RPMI7951 (cell line): Measurements from ENCODE around the gene A3GALT2. TPM values are rescaled to one million over a fixed set of nuclear protein-coding genes. Genes with fewer than 3 reads are reported as not detected.
A peak's percentile ranks its signal among the peaks of the same experiment; 100 is the strongest.

Experiments used
- DNase-seq: peaks from one replicate; pipeline ENCODE4 v3.0.0-alpha.2; 2012; ENCODE audit warnings: low read depth
- total RNA-seq: library from RNA; depleted of rRNA; stranded (reverse); fragments of >200 nt; shearing (Covaris generic); gene quantifications from 2 replicates; pipeline ENCODE4 v1.2.3, GENCODE V29; 2014

The A3GALT2 gene
- total RNA-seq, 1 experiment from 2014 or later: not detected

DNA sequence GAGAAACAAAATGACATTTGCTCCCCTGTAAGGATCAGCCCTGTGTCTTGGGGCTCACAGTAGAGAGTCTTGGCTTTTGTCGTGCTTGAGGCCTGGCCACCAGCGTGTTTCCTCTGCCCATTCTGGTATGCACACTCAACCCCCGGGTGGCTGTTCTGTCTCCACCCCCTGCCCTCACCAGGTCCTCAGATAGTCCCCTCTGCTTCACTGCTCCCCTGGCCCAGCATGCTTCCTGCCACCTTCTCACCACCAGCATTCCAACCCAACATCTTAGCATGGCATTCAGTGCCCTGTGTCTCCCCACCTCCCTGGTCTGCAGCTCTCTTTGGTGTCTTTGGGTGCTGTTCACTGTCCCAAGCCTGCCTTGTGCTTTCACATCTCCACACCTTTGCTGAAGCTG is 48.4 kb downstream of the A3GALT2 start:
- DNase-seq: no peak

DNA sequence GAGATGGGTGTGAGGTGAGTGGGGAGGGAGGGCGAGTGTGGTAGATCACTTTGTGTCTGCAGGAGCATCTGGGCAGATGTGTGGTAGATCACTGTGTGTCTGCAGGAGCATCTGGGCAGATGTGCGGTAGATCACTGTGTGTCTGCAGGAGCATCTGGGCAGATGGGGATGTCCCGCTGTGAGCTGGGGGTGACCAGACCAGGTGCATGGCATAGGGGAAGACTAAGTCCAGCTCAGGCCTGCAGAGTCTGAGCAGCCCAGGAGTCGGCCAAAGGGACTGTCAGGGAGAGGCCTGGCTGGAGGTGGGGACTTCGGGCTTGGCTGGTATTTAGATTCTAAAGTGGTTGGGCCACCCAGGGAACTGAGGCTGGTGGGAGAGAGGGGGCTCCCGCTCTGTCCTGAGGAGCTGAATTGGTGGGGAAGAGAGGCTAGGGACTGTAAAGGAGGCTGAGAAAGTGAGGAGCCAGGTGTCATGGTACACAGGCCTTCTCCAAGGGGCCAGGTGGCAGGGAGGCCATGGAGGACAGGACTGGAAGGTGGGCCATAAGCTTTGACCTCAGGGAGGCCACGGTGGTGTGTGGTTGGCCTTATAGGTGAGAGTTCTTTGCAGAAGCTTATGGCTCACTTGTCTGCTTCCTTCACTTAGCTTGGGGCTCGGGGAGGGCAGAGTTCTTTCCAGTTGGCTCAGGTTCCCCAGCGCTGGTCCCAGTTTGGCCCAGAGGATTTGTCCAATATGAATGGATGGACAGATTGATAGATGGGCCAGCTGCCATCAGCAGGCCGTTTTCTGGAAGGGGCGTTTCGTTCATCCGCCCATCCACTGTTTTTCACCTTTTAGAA is 49.0 kb downstream of the A3GALT2 start:
- no peak for DNase-seq

DNA sequence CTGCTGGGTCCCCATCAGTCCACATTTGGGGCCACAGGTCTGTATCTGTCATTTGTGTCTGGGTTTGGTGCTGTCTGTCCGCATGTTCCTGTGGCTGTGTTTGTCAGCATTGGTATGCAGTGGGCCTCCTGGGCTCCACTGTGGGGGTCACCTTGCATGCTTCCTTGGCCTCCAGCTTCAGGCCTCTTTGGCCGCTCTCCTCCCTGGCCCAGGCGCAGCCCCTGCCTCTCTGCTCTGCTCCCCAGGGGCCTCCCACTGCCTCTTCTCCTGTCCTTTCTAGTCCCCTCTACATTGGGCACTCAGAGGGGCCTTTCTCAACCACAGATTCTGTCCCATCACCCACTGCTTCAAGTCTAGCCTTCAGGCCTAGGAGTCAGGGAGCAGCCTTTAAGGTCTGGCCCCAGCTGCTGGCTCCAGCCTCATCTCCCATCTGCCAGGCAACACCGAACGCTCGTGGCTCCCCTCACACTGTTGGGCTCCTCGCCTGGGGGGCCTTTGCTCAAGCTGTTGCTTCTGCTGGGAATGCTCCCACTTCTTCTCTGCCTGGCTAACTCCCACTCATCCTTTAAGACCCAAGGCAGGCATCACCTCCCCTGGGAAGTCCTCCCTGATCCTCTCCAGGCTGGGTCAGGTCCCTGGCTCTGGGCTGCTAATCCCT is 50.0 kb downstream of the A3GALT2 start:
- no peak for DNase-seq

DNA sequence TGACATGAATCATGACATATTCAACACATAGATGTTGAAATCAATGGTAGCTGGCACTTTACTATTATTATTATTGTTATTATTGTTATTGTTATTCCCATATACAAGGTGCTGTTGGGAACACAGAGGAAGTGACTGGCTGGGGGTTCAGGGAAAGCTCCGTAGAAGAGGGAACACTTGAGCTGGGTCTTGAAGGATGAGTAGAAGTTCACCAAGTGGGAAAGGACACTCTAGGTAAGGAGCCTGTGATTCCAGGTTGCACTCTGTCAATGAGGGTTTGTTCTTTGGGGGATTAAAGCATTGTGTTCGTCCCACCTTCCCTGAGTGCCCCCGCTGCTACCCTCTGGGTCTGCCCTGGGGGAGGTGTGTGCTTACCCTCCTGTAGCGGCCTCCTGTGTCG is 50.5 kb downstream of the A3GALT2 start:
- DNase-seq: no peak

DNA sequence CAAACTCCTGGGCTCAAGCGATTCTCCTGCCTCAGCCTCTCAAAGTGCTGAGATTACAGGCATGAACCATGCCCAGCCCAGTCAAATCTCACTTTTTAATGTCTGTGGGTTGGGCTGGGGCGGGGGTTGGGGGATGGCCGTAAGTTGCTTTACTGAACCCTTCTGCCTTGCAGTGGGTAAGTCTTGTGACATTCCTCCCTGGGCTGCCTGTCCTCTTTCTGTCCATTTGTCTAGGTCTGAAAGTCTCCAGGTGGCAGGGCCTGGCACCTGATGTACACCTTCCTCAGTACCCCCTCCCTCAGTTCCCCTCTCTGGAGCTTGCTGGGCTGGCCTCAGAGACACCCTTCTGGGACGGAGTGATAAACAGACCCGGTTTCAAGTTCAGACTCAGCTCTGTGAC is 51.3 kb downstream of the A3GALT2 start:
- DNase-seq: no peak

DNA sequence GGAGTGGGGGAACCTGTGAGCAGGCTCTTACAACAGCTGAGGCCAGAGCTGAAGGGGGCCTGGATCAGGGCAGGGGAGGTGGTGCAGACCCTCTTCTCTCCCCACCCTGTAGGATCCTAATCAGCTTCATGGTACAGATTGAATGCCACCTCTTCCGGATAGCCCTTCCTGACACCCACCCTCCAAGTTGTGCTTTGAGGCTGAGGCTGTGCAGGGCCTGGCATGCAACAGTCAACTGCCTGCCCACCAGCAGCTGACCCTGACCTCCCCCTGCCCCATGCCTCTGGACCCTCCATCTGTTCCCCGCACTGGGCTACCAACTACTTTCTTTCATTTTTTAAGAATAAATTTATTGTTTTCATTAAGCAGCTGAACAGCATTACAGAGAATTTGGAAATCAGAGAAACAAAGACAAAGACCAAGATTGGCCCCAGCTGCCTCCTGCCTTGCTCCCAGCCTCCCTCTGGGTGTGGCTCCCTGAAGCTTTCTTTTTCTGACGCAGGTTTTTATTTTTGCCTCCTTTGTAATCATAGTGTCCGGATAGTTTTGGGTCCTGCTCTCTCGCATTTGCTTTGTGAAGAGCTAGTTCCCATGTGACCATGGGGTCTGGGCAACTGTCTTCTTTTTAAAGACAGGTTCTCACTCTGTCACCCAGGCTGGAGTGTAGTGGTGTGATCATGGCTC is 51.8 kb downstream of the A3GALT2 start:
- no peak for DNase-seq

DNA sequence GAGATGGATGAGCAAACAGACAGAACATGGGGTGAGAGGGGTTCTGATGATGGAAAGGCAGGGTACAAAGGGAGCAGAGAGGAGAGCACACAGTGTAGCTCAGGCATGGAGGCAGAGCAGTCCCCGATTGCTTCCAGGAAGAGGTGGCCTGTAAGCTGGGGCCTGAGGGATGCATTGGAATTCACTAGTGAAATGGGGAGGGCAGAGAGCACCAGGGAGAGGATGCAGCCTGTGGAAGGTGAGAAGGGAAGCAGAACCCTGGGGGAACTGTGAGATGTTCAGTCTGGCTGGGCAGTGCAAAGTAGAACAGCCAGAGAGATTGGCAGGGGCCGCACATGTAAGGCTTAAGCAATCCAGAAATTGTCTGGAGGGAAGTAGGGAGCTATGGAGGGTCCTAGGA is 52.4 kb downstream of the A3GALT2 start:
- DNase-seq: no peak

DNA sequence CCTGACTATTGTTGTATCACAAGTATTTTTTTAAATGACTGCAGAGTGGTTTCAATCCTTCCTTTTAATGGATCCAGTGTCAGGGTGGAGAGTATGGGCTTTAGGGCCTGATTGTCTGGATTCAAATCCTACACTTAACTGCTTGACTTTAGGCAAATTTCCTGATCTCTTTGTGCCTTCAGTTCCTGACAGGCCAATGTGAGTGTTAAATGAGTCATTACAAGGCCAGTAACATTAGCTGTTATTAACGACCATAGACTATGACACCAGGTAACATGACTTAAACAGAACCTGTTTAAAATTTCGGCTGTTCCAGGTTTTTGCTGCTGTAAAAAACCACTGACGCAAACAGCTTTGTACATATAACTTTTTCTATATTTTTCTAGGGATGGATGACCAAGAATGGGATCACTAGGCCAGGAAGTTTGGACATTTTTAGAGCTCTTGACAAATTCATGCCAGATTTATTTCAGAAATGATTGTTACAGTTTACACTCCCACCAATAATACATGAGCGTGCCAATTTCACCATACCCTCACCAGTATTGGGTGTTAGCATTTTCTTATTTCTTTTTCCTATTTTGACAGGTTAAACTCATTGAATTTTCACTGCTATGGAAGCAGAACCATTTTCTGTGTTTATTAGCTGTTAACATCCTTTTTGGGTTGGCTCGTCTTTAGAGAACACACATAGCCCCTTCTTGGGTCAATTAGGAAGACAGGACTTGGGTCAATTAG is 53.3 kb downstream of the A3GALT2 start:
- no peak for DNase-seq

DNA sequence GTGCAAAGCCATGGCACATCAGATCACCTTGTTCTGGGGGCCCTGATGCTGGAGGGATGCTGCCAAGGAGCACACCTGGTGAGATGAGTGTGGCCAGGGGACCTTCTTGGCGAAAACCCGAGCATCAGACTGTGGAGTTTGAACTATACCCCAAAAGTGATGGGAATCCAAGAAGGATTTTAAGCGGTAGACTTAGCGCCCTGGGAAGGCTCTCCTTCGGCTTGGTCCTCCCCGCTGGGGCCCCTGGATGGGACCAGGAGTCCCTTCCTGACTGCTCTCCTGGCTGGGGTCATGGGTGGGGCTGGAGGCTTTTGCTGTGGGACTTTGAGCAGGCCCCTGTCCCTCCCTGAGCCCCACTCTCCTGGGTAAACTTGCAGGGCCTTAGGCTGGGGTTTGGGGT is 54.1 kb downstream of the A3GALT2 start:
- DNase-seq: no peak

DNA sequence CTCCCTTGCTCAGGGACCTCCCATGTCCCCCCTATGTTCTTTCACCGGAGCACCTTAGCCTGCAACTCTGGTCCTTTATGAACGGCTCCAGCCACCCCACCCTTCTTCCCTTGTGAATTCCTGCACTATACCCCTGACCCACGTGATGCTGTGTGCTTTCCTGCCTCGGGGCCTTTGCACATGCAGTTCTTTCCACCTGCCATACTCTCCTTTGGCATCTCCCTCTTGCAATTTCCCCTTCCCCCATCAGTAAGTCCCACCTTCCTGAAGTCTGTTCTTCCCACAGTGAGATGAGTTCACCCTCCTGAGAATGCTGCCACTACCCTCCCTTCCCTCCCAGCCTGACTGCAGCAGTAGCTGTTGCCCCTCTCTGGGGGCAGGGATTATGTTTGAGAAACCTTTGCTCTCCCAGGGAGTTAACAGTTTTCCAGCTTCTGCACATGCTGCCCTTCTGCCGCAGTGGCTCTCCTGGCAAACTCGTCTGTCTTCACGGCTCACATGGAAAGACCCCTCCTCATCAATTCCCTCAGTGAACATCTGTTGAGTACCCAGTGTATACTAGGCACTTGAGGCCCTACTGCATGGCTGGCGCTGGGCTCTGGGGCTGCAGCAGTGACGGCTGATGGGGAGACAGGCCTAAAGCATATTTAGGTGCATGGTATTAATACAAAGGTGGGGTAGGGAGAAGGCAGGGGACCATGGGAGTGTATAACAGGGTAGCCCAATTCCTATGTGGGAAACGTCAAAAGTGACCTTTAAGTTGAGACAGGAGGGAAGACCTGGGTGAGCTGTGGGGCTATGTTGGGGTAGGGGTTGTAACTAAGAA is 54.9 kb downstream of the A3GALT2 start:
- DNase-seq: no peak

DNA sequence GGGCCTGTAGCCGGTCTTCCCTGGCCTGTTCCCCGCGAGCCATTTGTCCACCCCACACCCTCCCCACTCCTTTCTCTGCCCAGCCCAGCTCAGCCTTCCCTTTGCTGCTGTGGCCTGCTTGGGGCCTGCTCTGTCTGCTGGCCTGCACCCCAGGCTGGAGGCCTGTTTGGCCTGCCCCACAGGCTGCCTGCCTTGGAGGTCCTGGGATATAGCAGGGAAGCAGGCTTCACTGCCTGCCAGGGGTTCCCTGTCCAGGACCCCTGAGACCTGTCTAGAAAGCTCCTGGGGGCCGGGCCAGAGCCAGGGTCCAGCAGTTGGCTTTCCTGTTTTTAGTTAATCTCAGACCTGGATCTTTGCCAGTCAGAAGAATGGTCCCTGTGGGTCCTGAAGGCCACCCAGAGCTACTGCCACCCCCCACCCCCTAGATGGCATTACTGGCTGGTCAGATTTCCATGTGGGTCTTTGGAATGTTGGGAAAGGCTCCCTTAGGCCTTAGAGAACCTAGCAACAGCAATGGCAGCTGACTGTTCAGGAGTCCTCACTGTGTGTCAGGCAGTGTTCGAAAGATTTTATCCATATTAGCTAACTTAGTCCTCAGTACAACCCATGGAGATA is 56.9 kb downstream of the A3GALT2 start:
- no peak for DNase-seq

DNA sequence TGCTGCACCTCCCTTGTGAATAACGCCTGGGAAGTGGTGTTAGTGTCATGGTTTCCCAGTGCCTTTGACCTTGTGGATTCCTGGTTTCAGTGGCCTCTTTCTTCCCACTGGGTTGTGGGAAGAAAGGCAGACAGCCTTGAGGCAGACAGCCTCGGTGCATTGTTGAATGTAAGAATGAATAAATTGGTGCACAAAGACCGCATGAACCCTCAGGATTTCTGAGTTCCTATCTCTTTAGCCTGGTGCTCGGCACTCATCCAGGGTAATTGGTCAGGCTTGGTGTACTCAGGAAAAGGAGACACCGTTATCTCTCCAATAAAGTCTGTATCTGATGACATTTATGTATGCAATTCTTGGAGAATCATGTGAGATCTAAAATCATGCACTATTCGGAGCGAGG is 59.6 kb downstream of the A3GALT2 start:
- peak; percentile 12 for DNase-seq

DNA sequence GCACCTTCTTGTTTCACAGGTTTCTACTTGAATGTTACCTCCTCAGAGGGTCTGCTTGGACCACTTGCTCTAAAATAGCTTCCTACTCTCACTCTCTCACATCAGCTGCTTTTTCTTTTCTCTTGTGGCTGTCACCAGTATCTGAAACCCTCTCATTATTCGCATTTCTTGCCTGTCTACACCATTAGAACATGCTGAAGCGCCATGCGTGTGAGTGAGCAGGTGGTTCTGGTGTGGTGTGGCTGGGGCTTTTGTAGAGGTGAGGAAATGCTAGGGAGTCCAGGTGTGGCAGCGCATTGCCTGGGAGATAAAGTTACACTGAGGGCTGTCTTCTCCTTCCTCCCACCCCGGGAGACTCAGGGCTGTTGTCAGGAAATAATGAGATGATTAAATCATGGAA is 60.5 kb downstream of the A3GALT2 start:
- no peak for DNase-seq

DNA sequence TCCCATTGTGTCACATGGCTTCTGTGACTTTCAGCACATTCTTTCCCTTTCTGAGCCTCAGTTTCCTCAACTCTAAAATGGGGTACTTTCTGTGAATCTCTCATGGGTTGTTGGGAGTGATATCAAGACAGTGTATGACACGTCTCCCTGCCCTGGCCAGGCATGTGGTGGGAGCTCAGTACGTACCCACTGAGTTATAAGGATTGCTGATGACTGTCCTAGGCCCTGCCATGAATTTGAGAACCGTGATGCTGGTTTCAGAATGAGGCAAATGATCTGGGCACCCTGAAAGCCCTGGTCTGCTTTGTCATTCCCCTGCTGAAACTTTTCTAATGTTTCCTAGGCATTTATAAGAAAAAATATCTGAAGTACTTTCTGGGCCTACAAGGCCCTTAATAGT is 61.0 kb downstream of the A3GALT2 start:
- no peak for DNase-seq

DNA sequence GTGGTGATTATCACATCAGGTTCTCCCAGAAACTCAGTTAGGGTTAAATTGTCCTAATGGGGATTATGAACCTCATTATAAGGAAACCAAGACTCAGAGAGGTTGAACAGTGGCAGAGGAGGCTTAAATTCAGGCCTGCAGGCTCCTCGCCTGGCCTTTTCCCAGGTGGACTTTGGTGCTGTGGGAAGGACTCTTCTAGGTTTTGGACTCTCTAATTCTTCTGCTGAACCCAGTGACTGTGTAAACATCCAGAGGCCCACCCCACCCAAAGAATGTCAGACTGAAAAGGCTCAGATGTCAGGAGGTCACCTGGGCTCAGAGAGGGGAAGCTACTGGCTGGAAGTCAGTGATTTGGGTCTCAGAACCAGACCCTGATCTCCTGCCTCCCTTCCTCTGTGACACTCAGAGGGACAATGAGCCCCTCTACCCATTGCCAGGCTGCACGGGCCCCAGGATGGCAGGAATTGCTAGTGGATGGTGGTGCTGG is 62.1 kb downstream of the A3GALT2 start:
- no peak for DNase-seq

DNA sequence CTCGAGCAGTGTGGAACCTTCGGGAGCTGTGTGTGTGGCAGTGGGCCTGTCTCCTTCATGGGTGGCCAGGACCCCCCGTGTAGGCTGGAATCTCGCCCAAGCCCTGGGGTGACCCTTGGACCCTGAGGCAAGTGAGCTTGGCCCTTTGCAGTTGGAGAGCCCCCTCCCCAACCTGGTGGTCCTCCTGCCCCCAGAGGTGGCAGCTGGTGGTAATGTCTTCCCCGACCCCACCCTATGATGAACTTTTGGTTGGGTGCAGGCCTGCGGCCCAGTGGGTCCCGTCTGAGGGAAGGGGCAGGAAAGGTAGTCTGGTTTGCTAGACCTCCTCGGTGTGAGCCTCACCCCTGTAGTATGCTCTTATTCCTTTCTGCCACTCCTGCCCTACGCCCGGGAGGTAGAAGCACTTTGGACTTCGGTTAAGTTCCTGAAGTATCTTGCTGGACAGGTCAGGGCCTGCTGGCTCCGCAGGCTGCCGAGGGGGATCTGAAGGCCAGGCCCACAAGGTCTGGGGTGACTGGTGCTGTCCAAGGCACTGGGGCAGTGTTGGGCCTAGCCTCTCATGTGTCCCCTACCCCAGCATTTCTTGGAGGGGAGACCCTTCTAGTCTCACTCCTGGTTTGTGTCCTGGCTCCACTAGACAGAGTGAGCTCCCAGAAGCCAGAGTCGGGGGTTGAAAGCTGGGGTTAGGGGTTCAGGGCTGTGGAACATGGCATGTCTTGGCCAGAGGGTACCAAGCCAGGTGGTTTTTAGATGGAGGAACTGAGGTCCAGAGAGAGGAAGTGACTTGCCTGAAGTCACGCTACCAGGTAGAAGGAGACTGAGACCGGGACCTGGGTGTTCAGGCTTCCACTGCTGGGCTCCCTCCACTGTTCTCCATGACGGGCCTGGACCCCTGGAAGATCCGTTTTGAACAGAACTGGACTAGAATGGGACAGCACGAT is 62.9 kb downstream of the A3GALT2 start:
- DNase-seq: no peak

DNA sequence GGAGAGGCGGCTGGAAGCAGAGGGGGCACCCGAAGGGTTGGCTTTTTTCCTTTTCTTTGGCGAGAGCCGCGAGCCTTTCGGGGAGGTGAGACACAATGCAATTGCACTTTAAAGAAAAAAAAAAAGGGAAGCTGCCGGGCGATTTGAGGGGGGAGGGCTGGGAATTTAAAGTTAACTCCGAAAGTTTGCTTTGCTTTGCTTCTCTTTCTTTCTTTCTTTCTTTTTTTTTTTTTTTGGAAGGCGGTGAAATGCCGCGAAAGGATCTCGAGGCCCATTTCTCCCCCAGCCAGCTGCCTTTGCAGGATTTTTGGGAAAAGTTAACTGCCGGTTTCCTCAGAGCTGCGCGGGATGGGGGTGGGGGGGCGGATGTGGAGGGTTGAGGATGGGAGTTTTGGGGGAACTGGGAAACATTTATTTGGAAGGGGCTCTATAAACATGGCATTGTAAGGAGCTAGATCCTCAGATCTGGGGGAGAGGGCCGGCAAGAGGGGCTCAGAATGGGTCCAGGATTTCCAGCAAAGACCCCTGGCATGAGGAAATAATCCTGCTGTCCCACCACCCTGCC is 63.6 kb downstream of the A3GALT2 start:
- no peak for DNase-seq
